Measurements from ENCODE around the gene CDC14B. TPM values are rescaled to one million over a fixed set of nuclear protein-coding genes. Genes with fewer than 3 reads are reported as not detected.

The CDC14B gene
- polyA plus RNA-seq, 1 donor, result 13.5 TPM

DNA sequence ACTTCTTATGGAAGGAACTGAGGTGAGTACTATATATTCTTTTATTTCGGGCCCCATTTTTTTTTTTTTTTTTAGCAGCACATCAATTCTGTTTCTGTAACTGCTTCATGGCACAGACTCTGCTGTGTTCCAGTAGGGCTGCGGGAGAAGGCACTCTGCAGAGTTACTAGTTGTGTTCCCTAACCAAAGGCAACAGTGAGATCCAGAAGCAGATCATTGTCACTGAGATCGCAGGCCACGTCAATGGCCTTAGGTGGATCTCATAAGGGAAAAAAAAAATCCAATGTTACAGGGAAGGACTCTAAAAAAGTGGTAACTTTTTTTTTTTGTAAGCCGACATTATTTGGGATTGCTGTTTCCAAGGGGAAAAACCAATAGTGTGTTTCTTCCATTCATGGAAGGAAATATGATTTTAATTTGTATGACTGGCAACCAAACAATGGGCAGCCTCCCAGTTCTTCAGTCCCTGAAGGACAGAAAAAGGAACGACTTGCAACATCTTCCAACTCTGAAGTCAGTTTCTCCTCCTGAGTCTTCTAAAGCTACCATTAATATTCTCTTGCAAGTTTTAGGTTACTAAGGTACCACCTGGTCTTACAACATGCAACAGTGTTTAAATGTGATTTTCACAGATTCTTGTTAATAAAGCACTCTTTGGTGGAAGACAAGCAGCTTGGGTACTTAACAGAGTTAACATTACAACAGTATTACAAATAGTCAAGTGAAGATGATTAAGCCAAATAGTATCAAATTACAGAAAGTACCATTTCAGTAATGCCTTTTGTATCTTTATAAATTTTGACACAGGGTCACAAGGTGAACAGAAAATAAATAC lies 116.9 kb downstream of the CDC14B start:
- peak; percentile 70 for DNase-seq (ENCODE audit: low read depth)

- no peak for DNase-seq (ENCODE audit: low read depth)
Observed at GRCh38 chr9:96501633-96502538, 117.8 kb downstream of the CDC14B start.

GRCh38 chr9:96500696-96501632 lies 118.7 kb downstream of the CDC14B start:
- no peak for DNase-seq (ENCODE audit: low read depth)

DNA sequence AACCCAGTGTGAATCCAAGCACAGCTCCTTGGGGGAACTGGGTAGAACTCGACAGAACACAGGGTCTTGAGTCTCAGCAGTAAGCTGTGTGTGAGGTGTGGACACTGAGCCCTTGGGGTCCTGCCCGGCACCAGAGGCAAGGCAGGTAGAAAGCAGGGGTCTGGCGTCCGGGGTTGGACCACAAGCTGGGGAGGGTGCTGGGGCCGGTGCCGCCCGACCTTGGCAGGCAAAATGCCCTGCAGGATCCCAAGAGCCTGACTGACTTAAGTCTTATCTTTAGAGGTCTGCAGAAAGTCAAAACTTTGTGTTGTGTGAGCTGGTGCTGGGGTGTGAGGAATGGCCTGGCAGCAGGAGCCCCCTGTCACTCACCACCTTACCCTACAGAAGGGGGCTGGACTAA lies 120.4 kb downstream of the CDC14B start:
- no peak for DNase-seq (ENCODE audit: low read depth)

GRCh38 chr9:96498796-96499195 lies 120.8 kb downstream of the CDC14B start:
- DNase-seq (ENCODE audit: low read depth), result no peak

DNA sequence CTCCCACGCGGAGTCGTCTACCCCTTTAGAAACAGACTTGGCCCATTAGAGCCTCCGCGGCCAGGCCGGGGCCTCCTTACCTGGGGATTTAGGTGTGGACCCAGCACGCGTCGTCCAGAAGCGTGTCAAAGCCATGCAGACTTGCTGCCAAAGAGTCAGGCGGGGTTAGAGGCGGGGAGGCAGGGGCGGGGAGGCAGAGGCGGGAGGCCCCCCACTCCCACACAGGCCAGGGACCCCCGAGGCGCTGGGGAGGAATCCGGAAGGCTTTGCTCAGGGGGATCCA lies 122.6 kb downstream of the CDC14B start:
- DNase-seq (ENCODE audit: low read depth), result no peak

DNA sequence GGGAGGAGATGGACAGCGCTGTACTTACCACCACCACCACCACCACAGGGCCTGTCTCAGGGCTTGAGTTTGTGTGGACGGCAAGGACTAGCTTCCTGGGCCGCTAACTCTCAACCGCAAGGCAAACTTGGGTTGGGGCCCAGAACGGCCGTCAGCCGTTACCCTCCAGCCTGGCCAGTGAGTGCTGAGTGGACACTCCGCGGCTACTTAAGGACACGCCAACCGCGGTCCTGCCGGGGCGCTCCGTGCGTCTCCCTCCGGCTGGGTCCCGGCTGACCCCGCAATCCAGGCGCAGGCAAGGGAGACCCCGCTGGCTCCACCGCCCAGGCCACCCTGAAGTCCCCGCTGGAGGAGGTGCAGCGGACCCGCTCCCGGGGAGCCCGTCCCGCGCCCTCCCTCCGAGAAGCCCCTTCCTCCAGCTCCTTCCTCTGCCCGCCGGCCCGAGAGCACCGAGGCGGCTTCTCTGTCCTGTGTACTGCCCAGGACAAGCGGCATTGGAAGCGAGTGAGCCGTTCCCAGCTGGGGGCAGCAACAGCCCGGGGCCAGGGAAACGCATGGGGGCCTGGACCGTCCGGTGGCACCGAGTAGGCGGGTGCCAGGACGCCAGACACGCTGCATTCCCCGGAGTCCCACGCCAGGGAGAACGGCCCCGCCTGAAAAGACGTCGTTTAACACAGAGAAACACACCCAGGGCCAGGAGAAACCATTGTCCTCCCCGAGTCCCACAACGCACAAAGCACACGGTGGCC lies 123.1 kb downstream of the CDC14B start:
- no peak for DNase-seq (ENCODE audit: low read depth)

GRCh38 chr9:96495341-96495740 lies 124.3 kb downstream of the CDC14B start:
- DNase-seq (ENCODE audit: low read depth), result no peak

DNA sequence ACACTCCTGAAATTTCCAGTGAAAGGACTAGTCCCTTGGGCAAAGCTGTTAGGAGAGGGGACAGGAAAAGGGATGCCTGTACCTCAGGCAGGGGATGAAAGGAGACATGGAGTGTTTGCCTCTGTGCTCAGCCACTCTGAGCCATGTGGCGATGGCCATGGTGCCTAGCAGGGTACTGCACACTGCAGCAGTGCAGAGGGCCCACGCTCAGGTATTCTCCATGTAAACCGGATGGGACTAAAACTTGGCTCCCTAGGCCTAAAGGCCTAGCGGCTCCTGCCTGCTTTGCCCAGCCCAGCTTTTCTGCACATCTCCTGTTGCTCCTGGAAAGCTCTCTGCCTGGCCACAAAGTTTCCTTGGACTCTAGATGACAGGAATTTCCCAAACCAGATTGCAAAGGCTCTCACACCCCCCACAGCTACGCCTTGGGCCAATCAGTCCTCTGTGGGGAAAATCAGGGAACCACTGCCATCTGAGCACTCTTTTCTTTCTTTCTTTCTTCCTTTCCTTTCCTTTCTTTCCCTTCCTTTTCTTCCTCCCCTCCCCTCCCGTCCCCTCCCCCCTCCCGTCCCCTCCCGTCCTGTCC lies 125.3 kb downstream of the CDC14B start:
- no peak for DNase-seq (ENCODE audit: low read depth)

DNA sequence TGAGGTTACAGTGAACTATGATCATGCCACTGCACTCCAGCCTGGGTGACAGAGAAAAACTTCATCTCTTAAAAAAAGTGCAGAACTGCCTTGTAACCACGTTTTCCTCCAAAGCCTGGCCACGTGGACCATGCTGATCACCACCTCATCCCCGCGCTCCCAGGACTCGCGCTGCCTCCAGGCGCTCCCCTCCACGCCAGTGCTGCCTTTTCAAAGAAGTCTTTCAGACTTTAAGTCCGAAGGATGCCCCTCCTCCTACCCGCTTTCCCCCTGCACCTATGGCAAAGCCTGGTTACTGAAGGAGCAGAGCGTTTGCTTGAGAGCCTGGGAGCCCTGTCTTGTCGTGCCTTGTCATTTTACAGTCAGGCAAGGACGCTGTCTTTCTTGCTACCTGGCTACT lies 125.9 kb downstream of the CDC14B start:
- DNase-seq (ENCODE audit: low read depth), result no peak

- no peak for DNase-seq (ENCODE audit: low read depth)
Observed at GRCh38 chr9:96492993-96493531, 126.6 kb downstream of the CDC14B start.

GRCh38 chr9:96491880-96492525 lies 127.6 kb downstream of the CDC14B start:
- no peak for DNase-seq (ENCODE audit: low read depth)

GRCh38 chr9:96491079-96491879 lies 128.4 kb downstream of the CDC14B start:
- no peak for DNase-seq (ENCODE audit: low read depth)

DNA sequence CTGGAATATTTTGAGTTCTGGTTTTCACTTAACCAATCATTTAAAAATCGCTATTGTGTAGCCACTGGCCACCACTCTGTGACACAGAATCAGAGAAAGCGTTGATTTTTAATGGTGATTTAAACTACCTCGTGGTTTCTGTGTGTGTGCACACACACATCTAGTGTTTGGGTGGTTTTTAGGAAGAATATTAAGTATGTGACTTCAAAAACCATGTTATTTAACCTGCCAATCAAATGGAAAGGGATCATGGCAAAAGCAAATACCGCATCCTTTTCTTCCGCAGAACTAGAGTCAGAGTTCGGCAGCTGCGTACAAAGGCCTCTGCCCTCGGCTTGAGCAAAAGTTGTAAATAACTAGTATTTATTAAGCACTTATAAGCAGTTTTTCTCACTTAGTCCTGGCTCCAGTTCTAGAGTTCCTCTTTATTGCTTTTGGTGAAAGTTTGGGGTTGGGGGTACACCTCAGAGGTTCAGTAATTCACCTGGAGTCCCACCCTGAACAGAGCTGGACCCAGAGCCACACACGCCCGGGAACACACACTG lies 129.0 kb downstream of the CDC14B start:
- DNase-seq (ENCODE audit: low read depth), result no peak

GRCh38 chr9:96489482-96489979 lies 130.1 kb downstream of the CDC14B start:
- DNase-seq (ENCODE audit: low read depth), result no peak

- DNase-seq (ENCODE audit: low read depth), result no peak
Observed at GRCh38 chr9:96487949-96488348, 131.7 kb downstream of the CDC14B start.

- no peak for DNase-seq (ENCODE audit: low read depth)
Observed at GRCh38 chr9:96487029-96487396, 132.6 kb downstream of the CDC14B start.

DNA sequence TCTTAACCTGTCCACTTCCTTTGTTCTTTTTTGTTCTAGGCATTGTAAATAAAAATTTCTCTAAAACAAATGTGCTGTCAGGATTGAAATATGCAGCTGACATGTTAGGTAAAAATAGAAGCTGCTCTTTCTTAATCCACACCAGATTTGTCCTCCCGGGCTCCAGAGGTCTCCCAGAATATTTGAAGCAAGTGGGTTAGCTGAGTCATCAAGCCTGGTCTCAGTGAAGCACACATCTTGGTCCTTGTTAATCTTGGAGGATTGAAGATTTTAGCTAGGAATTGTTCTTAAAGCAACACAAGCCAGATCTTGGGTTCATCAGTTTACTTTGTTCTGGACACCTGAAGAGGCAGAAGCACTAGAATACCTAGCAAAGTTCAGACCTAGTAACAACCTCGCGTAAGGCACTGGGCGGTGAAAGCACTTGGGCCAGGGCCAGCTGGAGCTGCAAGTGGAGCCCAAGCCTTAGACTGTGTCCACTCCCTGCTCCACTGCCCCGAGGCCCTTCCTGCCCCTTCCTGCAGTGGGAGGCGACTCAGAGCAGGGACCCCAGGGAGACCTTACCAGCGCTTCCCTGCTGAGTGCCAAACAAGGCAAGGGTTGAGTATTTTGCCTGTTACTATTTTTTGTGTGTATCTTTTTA lies 133.1 kb downstream of the CDC14B start:
- DNase-seq (ENCODE audit: low read depth), result no peak
